NCI-H1105 treated with DMSO at 0.1 percent for 48 hours (cell line): ENCODE data around the gene MST1R.
"Not testable (repeated sequence)": the region's sequence is repeated elsewhere in the genome, so short reads cannot be mapped to it uniquely, and the experiment has no call there.

ENCODE experiments used
- DNase-seq: peaks from one replicate; lab custom pipeline; 2025; lab: John Stamatoyannopoulos, UW

The MST1R gene

GRCh38 chr3:49911611-49912010 lies 7.9 kb upstream of the MST1R start:
- DNase-seq, result no peak

GRCh38 chr3:49911124-49911420 lies 7.4 kb upstream of the MST1R start:
- no peak for DNase-seq

GRCh38 chr3:49910409-49911123 lies 6.9 kb upstream of the MST1R start:
- DNase-seq, result no peak

- no peak for DNase-seq
These were observed 4.9 kb upstream of the MST1R start for GRCh38 chr3:49908373-49909199.

GRCh38 chr3:49906073-49906743 lies 2.5 kb upstream of the MST1R start:
- DNase-seq, result no peak

- DNase-seq, result not testable (repeated sequence)
These were observed 775 bp upstream of the MST1R start for GRCh38 chr3:49904448-49904847.

GRCh38 chr3:49902511-49903345 lies 945 bp downstream of the MST1R start:
- no peak for DNase-seq

- no peak for DNase-seq
These were observed 2.0 kb downstream of the MST1R start for GRCh38 chr3:49901366-49902339.

- DNase-seq, result no peak
These were observed 3.1 kb downstream of the MST1R start for GRCh38 chr3:49900491-49901153.

GRCh38 chr3:49899815-49900214 lies 3.9 kb downstream of the MST1R start:
- no peak for DNase-seq

GRCh38 chr3:49898991-49899390 lies 4.7 kb downstream of the MST1R start:
- DNase-seq, result no peak

- no peak for DNase-seq
These were observed 7.3 kb downstream of the MST1R start for GRCh38 chr3:49896345-49896744.

GRCh38 chr3:49895791-49896190 lies 7.9 kb downstream of the MST1R start:
- no peak for DNase-seq

- DNase-seq, result no peak
These were observed 14.4 kb downstream of the MST1R start for GRCh38 chr3:49889296-49889695.

- no peak for DNase-seq
These were observed 16.8 kb downstream of the MST1R start for GRCh38 chr3:49886922-49887265.

GRCh38 chr3:49883998-49884397 lies 19.7 kb downstream of the MST1R start:
- no peak for DNase-seq

- no peak for DNase-seq
These were observed 21.5 kb downstream of the MST1R start for GRCh38 chr3:49882166-49882565.

GRCh38 chr3:49880581-49881315 lies 22.9 kb downstream of the MST1R start:
- DNase-seq, result no peak

- no peak for DNase-seq
These were observed 24.0 kb downstream of the MST1R start for GRCh38 chr3:49879721-49880120.

- DNase-seq, result no peak
These were observed 25.0 kb downstream of the MST1R start for GRCh38 chr3:49878686-49879085.
